CD8-positive, alpha-beta memory T cell (primary cell): Measurements from ENCODE around the gene METTL16. TPM values are rescaled to one million over a fixed set of nuclear protein-coding genes. Genes with fewer than 3 reads are reported as not detected.

Experiments used
- CTCF ChIA-PET: fragments of 350-600 bp; sonication (Branson Sonifier 250); formaldehyde crosslinking; loops from one replicate; lab custom pipeline; 2021; ENCODE audit warnings: antibody characterized with exemption; lab: Charles Lee
- POLR2A ChIA-PET: fragments of 350-600 bp; sonication (Branson Sonifier 250); formaldehyde crosslinking; loops from one replicate; lab custom pipeline; 2021; ENCODE audit warnings: antibody characterized with exemption; lab: Charles Lee
- DNase-seq, 5 donors: peaks; one replicate each; pipeline versions ENCODE4 v3.0.0 to v3.0.0-alpha.2; 2020 to 2022; ENCODE audit warnings: mixed read lengths in 1 of 5
- H3K27ac ChIP-seq: one replicate; pipeline ENCODE4 v1.7.0; 2013; ENCODE audit warnings: low read depth, mild to moderate bottlenecking, low read length, moderate library complexity
- H3K27me3 ChIP-seq: 2 replicates; pipeline ENCODE4 v1.7.0; 2013; ENCODE audit warnings: low read length, mild to moderate bottlenecking; ENCODE audit not compliant: insufficient read depth, poor library complexity, severe bottlenecking
- H3K36me3 ChIP-seq: 2 replicates; pipeline ENCODE4 v1.7.0; 2013; ENCODE audit warnings: mild to moderate bottlenecking, low read length, moderate library complexity; ENCODE audit not compliant: insufficient read depth
- H3K4me1 ChIP-seq: 2 replicates; pipeline ENCODE4 v1.7.0; 2013; ENCODE audit warnings: mild to moderate bottlenecking, low read length, moderate library complexity; ENCODE audit not compliant: insufficient read depth
- H3K4me3 ChIP-seq: 2 replicates; pipeline ENCODE4 v1.7.0; 2013; ENCODE audit warnings: mild to moderate bottlenecking, low read length
- H3K9me3 ChIP-seq: 2 replicates; pipeline ENCODE4 v1.7.0; 2013; ENCODE audit warnings: mild to moderate bottlenecking, low read length
- H3K27ac Mint-ChIP-seq, 8 donors: one replicate each; pipeline ENCODE4 v1.8.0; 2020 to 2021; ENCODE audit warnings: mixed read lengths in 8 of 8, mild to moderate bottlenecking in 6 of 8, inconsistent platforms in 3 of 8, moderate library complexity in 3 of 8
- H3K27me3 Mint-ChIP-seq, 2 donors: one replicate each; pipeline ENCODE4 v1.8.0; 2020 to 2021; ENCODE audit warnings: mixed read lengths in 2 of 2, mild to moderate bottlenecking in 1 of 2, moderate library complexity in 1 of 2
- H3K36me3 Mint-ChIP-seq, 3 donors: one replicate each; pipeline ENCODE4 v1.8.0; 2020 to 2021; ENCODE audit warnings: mixed read lengths in 3 of 3, inconsistent platforms in 1 of 3, mild to moderate bottlenecking in 1 of 3
- H3K4me1 Mint-ChIP-seq, 3 donors: one replicate each; pipeline ENCODE4 v1.8.0; 2020 to 2021; ENCODE audit warnings: mixed read lengths in 3 of 3, inconsistent platforms in 1 of 3, mild to moderate bottlenecking in 1 of 3
- H3K4me3 Mint-ChIP-seq, 7 donors: one replicate each; pipeline ENCODE4 v1.8.0; 2020 to 2021; ENCODE audit warnings: mixed read lengths in 7 of 7, mild to moderate bottlenecking in 6 of 7, moderate library complexity in 4 of 7, inconsistent platforms in 2 of 7
- H3K9me3 Mint-ChIP-seq, 5 donors: one replicate each; pipeline ENCODE4 v1.8.0; 2020 to 2022; ENCODE audit warnings: mixed read lengths in 5 of 5, mild to moderate bottlenecking in 3 of 5, moderate library complexity in 2 of 5, inconsistent platforms in 1 of 5
- polyA plus RNA-seq: library from polyadenylated mRNA; unstranded; fragments of 300-500 nt; fragmentation: Illumina TruSeq; gene quantifications from one replicate; pipeline ENCODE4 v1.2.3, GENCODE V29; 2021
- total RNA-seq, 2 experiments: library from RNA; stranded (reverse); gene quantifications; one replicate each; pipeline ENCODE4 v1.2.3, GENCODE V29; 2021

The METTL16 gene
- total and polyA plus RNA-seq, 3 experiments from 2014 or later: 30.3 to 72.0 (median 67.2) TPM

GRCh38 chr17:2397247-2398171 is 114.2 kb downstream of the METTL16 start:
- Histone ChIP-seq H3K9me3 (no peaks in the 10 kb centered on the region), H3K27ac (peak overlapping the region; percentile 33), H3K4me3 (no peak overlapping the region), H3K27me3 (no peaks in the 10 kb centered on the region), H3K4me1 (peaks cover 48% of the 10 kb centered on the region), H3K36me3 (no peaks in the 10 kb centered on the region)
- Mint-ChIP-seq H3K4me3 (peak overlapping the region; percentile 23 to 100 (median 98)), H3K4me1 (peaks cover 36 to 60% (median 39%) of the 10 kb centered on the region in 3 donors), H3K27me3 (peaks cover 0 to 7% of the 10 kb centered on the region in 2 donors), H3K27ac (peak overlapping the region; percentile 62 to 99 (median 72)), H3K9me3 (no peaks in the 10 kb centered on the region), H3K36me3 (peaks cover 0 to 20% (median 0%) of the 10 kb centered on the region in 3 donors)
- ChIA-PET POLR2A (interaction anchor here (2.5 kb wide), 1 partner anchor 15 kb away, joined by 14 read pairs; no protein-coding TSS in a partner anchor), CTCF (interaction anchor here (0.7 to 1.3 kb wide), 4 partner anchors 10 to 19 kb away, joined by 3 read pairs; no protein-coding TSS in a partner anchor)
- no peak for DNase-seq

- H3K27me3 Mint-ChIP-seq: peaks cover 0 to 7% of the 10 kb centered on the region in 2 donors
- peak in 4 of 5 donors; percentile 10 to 57 (median 30) for DNase-seq
- Histone ChIP-seq H3K9me3 (no peaks in the 10 kb centered on the region), H3K4me1 (peaks cover 50% of the 10 kb centered on the region), H3K27me3 (no peaks in the 10 kb centered on the region), H3K4me3 (no peak overlapping the region), H3K27ac (peak overlapping the region; percentile 35), H3K36me3 (no peaks in the 10 kb centered on the region)
- H3K36me3 Mint-ChIP-seq: peaks cover 0 to 20% (median 0%) of the 10 kb centered on the region in 3 donors
- peak overlapping the region in 3 of 8 donors; percentile 51 to 100 (median 96) for H3K27ac Mint-ChIP-seq
- CTCF ChIA-PET: interaction anchor here (0.7 kb wide), 1 partner anchor 15 kb away, joined by 3 read pairs; no protein-coding TSS in a partner anchor
- H3K4me1 Mint-ChIP-seq: peaks cover 40 to 63% (median 42%) of the 10 kb centered on the region in 3 donors
- POLR2A ChIA-PET: no interaction called here
- peak overlapping the region in 4 of 7 donors; percentile 39 to 99 (median 54) for H3K4me3 Mint-ChIP-seq
- H3K9me3 Mint-ChIP-seq: no peaks in the 10 kb centered on the region
These were observed 115.0 kb downstream of the METTL16 start for GRCh38 chr17:2396568-2397246.

- H3K27me3 ChIP-seq: no peaks in the 10 kb centered on the region
- CTCF ChIA-PET: no interaction called here
- H3K27ac ChIP-seq: peak overlapping the region; percentile 35
- Mint-ChIP-seq H3K27ac (peak overlapping the region; percentile 19 to 100 (median 80)), H3K27me3 (peaks cover 0 to 4% of the 10 kb centered on the region in 2 donors), H3K9me3 (no peaks in the 10 kb centered on the region), H3K4me3 (peak overlapping the region in 6 of 7 donors; percentile 41 to 87 (median 60)), H3K4me1 (peaks cover 38 to 66% (median 41%) of the 10 kb centered on the region in 3 donors), H3K36me3 (peaks cover 0 to 15% (median 0%) of the 10 kb centered on the region in 3 donors)
- no peak overlapping the region for H3K4me3 ChIP-seq
- POLR2A ChIA-PET: no interaction called here
- H3K9me3 ChIP-seq: no peaks in the 10 kb centered on the region
- no peak for DNase-seq
- peaks cover 56% of the 10 kb centered on the region for H3K4me1 ChIP-seq
- no peaks in the 10 kb centered on the region for H3K36me3 ChIP-seq
These were observed 115.5 kb downstream of the METTL16 start for GRCh38 chr17:2396192-2396567.

- Histone ChIP-seq H3K27me3 (no peaks in the 10 kb centered on the region), H3K9me3 (no peaks in the 10 kb centered on the region), H3K36me3 (no peaks in the 10 kb centered on the region), H3K4me3 (no peak overlapping the region), H3K27ac (peak overlapping the region; percentile 35), H3K4me1 (peaks cover 62% of the 10 kb centered on the region)
- H3K4me1 Mint-ChIP-seq: peaks cover 41 to 70% (median 41%) of the 10 kb centered on the region in 3 donors
- peak overlapping the region in 7 of 8 donors; percentile 38 to 100 (median 70) for H3K27ac Mint-ChIP-seq
- peaks cover 0 to 4% of the 10 kb centered on the region in 2 donors for H3K27me3 Mint-ChIP-seq
- H3K4me3 Mint-ChIP-seq: peak overlapping the region in 6 of 7 donors; percentile 43 to 87 (median 60)
- ChIA-PET POLR2A (no interaction called here), CTCF (no interaction called here)
- no peaks in the 10 kb centered on the region for H3K9me3 Mint-ChIP-seq
- peaks cover 0 to 13% (median 0%) of the 10 kb centered on the region in 3 donors for H3K36me3 Mint-ChIP-seq
- DNase-seq: peak in 1 of 5 donors; percentile 34
These were observed 116.2 kb downstream of the METTL16 start for GRCh38 chr17:2395258-2396181.

- H3K27ac ChIP-seq: no peak overlapping the region
- no peak overlapping the region for H3K4me3 ChIP-seq
- ChIA-PET POLR2A (no interaction called here), CTCF (no interaction called here)
- H3K4me3 Mint-ChIP-seq: peak overlapping the region in 4 of 7 donors; percentile 18 to 84 (median 54)
- no peaks in the 10 kb centered on the region for H3K9me3 Mint-ChIP-seq
- H3K4me1 Mint-ChIP-seq: peaks cover 41 to 74% (median 44%) of the 10 kb centered on the region in 3 donors
- peaks cover 68% of the 10 kb centered on the region for H3K4me1 ChIP-seq
- peaks cover 0 to 4% of the 10 kb centered on the region in 2 donors for H3K27me3 Mint-ChIP-seq
- no peaks in the 10 kb centered on the region for H3K36me3 ChIP-seq
- no peaks in the 10 kb centered on the region for H3K27me3 ChIP-seq
- H3K27ac Mint-ChIP-seq: peak overlapping the region in 4 of 8 donors; percentile 65 to 100 (median 88)
- H3K36me3 Mint-ChIP-seq: peaks cover 0 to 11% (median 0%) of the 10 kb centered on the region in 3 donors
- DNase-seq: no peak
- H3K9me3 ChIP-seq: no peaks in the 10 kb centered on the region
These were observed 116.9 kb downstream of the METTL16 start for GRCh38 chr17:2394775-2395201.

GRCh38 chr17:2393954-2394749 is 117.5 kb downstream of the METTL16 start:
- peaks cover 0 to 13% (median 0%) of the 10 kb centered on the region in 3 donors for H3K36me3 Mint-ChIP-seq
- peak in 1 of 5 donors; percentile 13 for DNase-seq

More at GRCh38 chr17:2393954-2394749, 117.5 kb downstream of the METTL16 start:
- Histone ChIP-seq H3K27me3 (no peaks in the 10 kb centered on the region), H3K9me3 (no peaks in the 10 kb centered on the region), H3K4me1 (peaks cover 65% of the 10 kb centered on the region), H3K4me3 (no peak overlapping the region), H3K36me3 (no peaks in the 10 kb centered on the region), H3K27ac (no peak overlapping the region)
- CTCF ChIA-PET: interaction anchor here (1.0 to 4.1 kb wide), 2 partner anchors 12 to 22 kb away, joined by 5 to 37 read pairs; no protein-coding TSS in a partner anchor
- POLR2A ChIA-PET: interaction anchor here (1.5 to 3.3 kb wide), 3 partner anchors 8 to 58 kb away, joined by 5 to 51 read pairs (median 11); partner anchors contain the start of gene TSR1
- Mint-ChIP-seq H3K4me1 (peaks cover 38 to 75% (median 42%) of the 10 kb centered on the region in 3 donors), H3K27me3 (peaks cover 0 to 4% of the 10 kb centered on the region in 2 donors), H3K27ac (peak overlapping the region; percentile 50 to 100 (median 86)), H3K4me3 (peak overlapping the region; percentile 75 to 90 (median 80)), H3K9me3 (no peaks in the 10 kb centered on the region)
